ENCODE measurements around the gene KLHL22.
"Not testable (repeated sequence)": the region's sequence is repeated elsewhere in the genome, so short reads cannot be mapped to it uniquely, and the experiment has no call there.

Gene KLHL22

GRCh38 chr22:20415699-20416098, 79.9 kb downstream of the KLHL22 start:
- not testable (repeated sequence) for H3K36me3 ChIP-seq (ENCODE audit: insufficient read depth, low read length)

GRCh38 chr22:20415241-20415640, 80.4 kb downstream of the KLHL22 start:
- not testable (repeated sequence) for H3K4me3 ChIP-seq (ENCODE audit: low read length); H3K36me3 ChIP-seq (ENCODE audit: insufficient read depth, low read length); H3K9me3 ChIP-seq (replicated peaks; ENCODE audit: low read length); H3K9ac ChIP-seq (ENCODE audit: low read depth, low read length); H3K4me2 ChIP-seq (ENCODE audit: low read length); H3K4me1 ChIP-seq (ENCODE audit: control insufficient read depth, insufficient read depth, low read length)
- H3K27me3 ChIP-seq (ENCODE audit: control insufficient read depth, insufficient read depth, low read length) = peaks cover 13% of the 10 kb centered on the region

More at GRCh38 chr22:20415699-20416098, 79.9 kb downstream of the KLHL22 start:
- not testable (repeated sequence) for H3K9ac ChIP-seq (ENCODE audit: low read depth, low read length); H3K4me3 ChIP-seq (ENCODE audit: low read length); H3K9me3 ChIP-seq (replicated peaks; ENCODE audit: low read length); H3K4me1 ChIP-seq (ENCODE audit: control insufficient read depth, insufficient read depth, low read length); H3K4me2 ChIP-seq (ENCODE audit: low read length)
- H3K27me3 ChIP-seq (ENCODE audit: control insufficient read depth, insufficient read depth, low read length) = peaks cover 13% of the 10 kb centered on the region

- Histone ChIP-seq H3K27me3 (ENCODE audit: control insufficient read depth, insufficient read depth, low read length) (peaks cover 13% of the 10 kb centered on the region), H3K9me3 (replicated peaks; ENCODE audit: low read length) (no peaks in the 10 kb centered on the region), H3K4me1 (ENCODE audit: control insufficient read depth, insufficient read depth, low read length) (peaks cover 5% of the 10 kb centered on the region), H3K4me2 (ENCODE audit: low read length) (no peak overlapping the region), H3K4me3 (ENCODE audit: low read length) (no peak overlapping the region), H3K9ac (ENCODE audit: low read depth, low read length) (no peak overlapping the region), H3K36me3 (ENCODE audit: insufficient read depth, low read length) (no peaks in the 10 kb centered on the region)
These were observed 81.1 kb downstream of the KLHL22 start for GRCh38 chr22:20414450-20414849.

GRCh38 chr22:20414059-20414440, 81.5 kb downstream of the KLHL22 start:
- H3K4me3 ChIP-seq (ENCODE audit: low read length) = no peak overlapping the region
- H3K36me3 ChIP-seq (ENCODE audit: insufficient read depth, low read length) = no peaks in the 10 kb centered on the region
- no peaks in the 10 kb centered on the region for H3K9me3 ChIP-seq (replicated peaks; ENCODE audit: low read length)
- peaks cover 13% of the 10 kb centered on the region for H3K27me3 ChIP-seq (ENCODE audit: control insufficient read depth, insufficient read depth, low read length)
- peaks cover 5% of the 10 kb centered on the region for H3K4me1 ChIP-seq (ENCODE audit: control insufficient read depth, insufficient read depth, low read length)
- no peak overlapping the region for H3K9ac ChIP-seq (ENCODE audit: low read depth, low read length)
- H3K4me2 ChIP-seq (ENCODE audit: low read length) = no peak overlapping the region

- H3K9me3 ChIP-seq (replicated peaks; ENCODE audit: low read length) = no peaks in the 10 kb centered on the region
These were observed 82.2 kb downstream of the KLHL22 start for GRCh38 chr22:20413217-20414058.

GRCh38 chr22:20412474-20413216, 83.0 kb downstream of the KLHL22 start:
- Histone ChIP-seq H3K27me3 (ENCODE audit: control insufficient read depth, insufficient read depth, low read length) (peaks cover 13% of the 10 kb centered on the region), H3K9me3 (replicated peaks; ENCODE audit: low read length) (no peaks in the 10 kb centered on the region), H3K4me1 (ENCODE audit: control insufficient read depth, insufficient read depth, low read length) (no peaks in the 10 kb centered on the region), H3K4me3 (ENCODE audit: low read length) (no peak overlapping the region), H3K4me2 (ENCODE audit: low read length) (no peak overlapping the region), H3K36me3 (ENCODE audit: insufficient read depth, low read length) (no peaks in the 10 kb centered on the region), H3K9ac (ENCODE audit: low read depth, low read length) (no peak overlapping the region)

More at GRCh38 chr22:20413217-20414058, 82.2 kb downstream of the KLHL22 start:
- no peak overlapping the region for H3K4me2 ChIP-seq (ENCODE audit: low read length)
- H3K27me3 ChIP-seq (ENCODE audit: control insufficient read depth, insufficient read depth, low read length) = peaks cover 13% of the 10 kb centered on the region
- H3K4me3 ChIP-seq (ENCODE audit: low read length) = no peak overlapping the region
- peaks cover 3% of the 10 kb centered on the region for H3K4me1 ChIP-seq (ENCODE audit: control insufficient read depth, insufficient read depth, low read length)
- no peaks in the 10 kb centered on the region for H3K36me3 ChIP-seq (ENCODE audit: insufficient read depth, low read length)
- H3K9ac ChIP-seq (ENCODE audit: low read depth, low read length) = no peak overlapping the region

- H3K36me3 ChIP-seq (ENCODE audit: insufficient read depth, low read length) = peaks cover 13% of the 10 kb centered on the region
- H3K9ac ChIP-seq (ENCODE audit: low read depth, low read length); H3K4me2 ChIP-seq (ENCODE audit: low read length); H3K4me3 ChIP-seq (ENCODE audit: low read length); H3K9me3 ChIP-seq (replicated peaks; ENCODE audit: low read length); H3K4me1 ChIP-seq (ENCODE audit: control insufficient read depth, insufficient read depth, low read length): not testable (repeated sequence)
- H3K27me3 ChIP-seq (ENCODE audit: control insufficient read depth, insufficient read depth, low read length) = peaks cover 12% of the 10 kb centered on the region
These were observed 86.2 kb downstream of the KLHL22 start for GRCh38 chr22:20409385-20409784.

GRCh38 chr22:20408891-20409290, 86.7 kb downstream of the KLHL22 start:
- H3K4me1 ChIP-seq (ENCODE audit: control insufficient read depth, insufficient read depth, low read length) = no peaks in the 10 kb centered on the region
- no peak overlapping the region for H3K4me3 ChIP-seq (ENCODE audit: low read length)
- no peak overlapping the region for H3K4me2 ChIP-seq (ENCODE audit: low read length)
- H3K9ac ChIP-seq (ENCODE audit: low read depth, low read length) = no peak overlapping the region
- H3K27me3 ChIP-seq (ENCODE audit: control insufficient read depth, insufficient read depth, low read length) = peaks cover 7% of the 10 kb centered on the region
- H3K9me3 ChIP-seq (replicated peaks; ENCODE audit: low read length) = no peaks in the 10 kb centered on the region
- peaks cover 13% of the 10 kb centered on the region for H3K36me3 ChIP-seq (ENCODE audit: insufficient read depth, low read length)

- Histone ChIP-seq H3K4me2 (ENCODE audit: low read length) (no peak overlapping the region), H3K9ac (ENCODE audit: low read depth, low read length) (no peak overlapping the region), H3K36me3 (ENCODE audit: insufficient read depth, low read length) (peaks cover 19% of the 10 kb centered on the region), H3K27me3 (ENCODE audit: control insufficient read depth, insufficient read depth, low read length) (peaks cover 5% of the 10 kb centered on the region), H3K9me3 (replicated peaks; ENCODE audit: low read length) (no peaks in the 10 kb centered on the region), H3K4me3 (ENCODE audit: low read length) (no peak overlapping the region), H3K4me1 (ENCODE audit: control insufficient read depth, insufficient read depth, low read length) (no peaks in the 10 kb centered on the region)
These were observed 87.8 kb downstream of the KLHL22 start for GRCh38 chr22:20407829-20408228.

- Histone ChIP-seq H3K27me3 (ENCODE audit: control insufficient read depth, insufficient read depth, low read length) (no peaks in the 10 kb centered on the region), H3K9ac (ENCODE audit: low read depth, low read length) (no peak overlapping the region), H3K4me2 (ENCODE audit: low read length) (no peak overlapping the region), H3K4me3 (ENCODE audit: low read length) (no peak overlapping the region), H3K36me3 (ENCODE audit: insufficient read depth, low read length) (peaks cover 21% of the 10 kb centered on the region), H3K9me3 (replicated peaks; ENCODE audit: low read length) (no peaks in the 10 kb centered on the region), H3K4me1 (ENCODE audit: control insufficient read depth, insufficient read depth, low read length) (no peaks in the 10 kb centered on the region)
These were observed 88.7 kb downstream of the KLHL22 start for GRCh38 chr22:20406686-20407408.

- no peaks in the 10 kb centered on the region for H3K4me1 ChIP-seq (ENCODE audit: control insufficient read depth, insufficient read depth, low read length)
- peaks cover 21% of the 10 kb centered on the region for H3K36me3 ChIP-seq (ENCODE audit: insufficient read depth, low read length)
- no peak overlapping the region for H3K4me3 ChIP-seq (ENCODE audit: low read length)
- no peak overlapping the region for H3K9ac ChIP-seq (ENCODE audit: low read depth, low read length)
- H3K27me3 ChIP-seq (ENCODE audit: control insufficient read depth, insufficient read depth, low read length) = no peaks in the 10 kb centered on the region
- no peaks in the 10 kb centered on the region for H3K9me3 ChIP-seq (replicated peaks; ENCODE audit: low read length)
- H3K4me2 ChIP-seq (ENCODE audit: low read length) = no peak overlapping the region
These were observed 89.5 kb downstream of the KLHL22 start for GRCh38 chr22:20405931-20406685.

All from skeletal muscle satellite cell (primary cell).